Hepatocyte (in vitro differentiated cells): Measurements from ENCODE around the gene CORO7. TPM values are rescaled to one million over a fixed set of nuclear protein-coding genes. Genes with fewer than 3 reads are reported as not detected.
A peak's percentile ranks its signal among the peaks of the same experiment; 100 is the strongest.

Experiments used
- DNase-seq: peaks from one replicate; pipeline ENCODE4 v3.0.0-alpha.2; 2016; ENCODE audit warnings: low spot score
- H2AFZ ChIP-seq: fragments of 200-600 bp; sonication (generic); 2 replicates; pipeline ENCODE4 v1.6.0; 2016; ENCODE audit warnings: antibody characterized with exemption, mild to moderate bottlenecking
- H3K27ac ChIP-seq: fragments of 200-600 bp; sonication (generic); 2 replicates; pipeline ENCODE4 v1.5.1; 2016; ENCODE audit warnings: mild to moderate bottlenecking
- H3K27me3 ChIP-seq: fragments of 200-600 bp; sonication (generic); 2 replicates; pipeline ENCODE4 v1.6.1; 2016
- H3K36me3 ChIP-seq: fragments of 200-600 bp; sonication (generic); replicated peaks from 2 replicates; pipeline ENCODE4 v1.5.1; 2016; ENCODE audit warnings: low read depth; ENCODE audit not compliant: insufficient read depth
- H3K4me1 ChIP-seq: fragments of 200-600 bp; sonication (generic); 2 replicates; pipeline ENCODE4 v1.5.1; 2016; ENCODE audit warnings: mild to moderate bottlenecking, moderate library complexity; ENCODE audit not compliant: insufficient read depth
- H3K4me2 ChIP-seq: fragments of 200-600 bp; sonication (generic); 2 replicates; pipeline ENCODE4 v1.6.0; 2016
- H3K4me3 ChIP-seq: fragments of 200-600 bp; sonication (generic); 2 replicates; pipeline ENCODE4 v1.5.1; 2016; ENCODE audit warnings: mild to moderate bottlenecking
- H3K79me2 ChIP-seq: fragments of 200-600 bp; sonication (generic); 2 replicates; pipeline ENCODE4 v1.6.0; 2017; ENCODE audit warnings: mild to moderate bottlenecking
- H3K9me2 ChIP-seq: fragments of 200-600 bp; sonication (generic); replicated peaks from 2 replicates; pipeline ENCODE4 v1.6.0; 2017; ENCODE audit warnings: mild to moderate bottlenecking; ENCODE audit not compliant: insufficient read depth
- H3K9me3 ChIP-seq: fragments of 200-600 bp; sonication (generic); 2 replicates; pipeline ENCODE4 v1.5.1; 2016; ENCODE audit warnings: low read depth, mild to moderate bottlenecking
- H4K20me1 ChIP-seq: fragments of 200-600 bp; sonication (generic); 2 replicates; pipeline ENCODE4 v1.6.0; 2016; ENCODE audit warnings: mild to moderate bottlenecking; ENCODE audit not compliant: insufficient read depth, poor library complexity, severe bottlenecking
- EZH2 ChIP-seq: fragments of 200-600 bp; sonication (generic); IDR thresholded peaks from 2 replicates; pipeline ENCODE4 v1.6.1; 2016; ENCODE audit warnings: antibody characterized with exemption, mild to moderate bottlenecking, borderline replicate concordance
- EZH2phosphoT487 ChIP-seq: fragments of 200-600 bp; sonication (generic); IDR thresholded peaks from one replicate; pipeline ENCODE4 v1.6.1; 2018; ENCODE audit warnings: antibody characterized with exemption, mild to moderate bottlenecking, low read depth, moderate library complexity; ENCODE audit not compliant: unreplicated experiment, severe bottlenecking
- WGBS: methylation state at CpG from one replicate; pipeline ENCODE4 v1.1.6; 2016; ENCODE audit warnings: low lambda C conversion rate; ENCODE audit errors: missing lambda C conversion rate; 5-methylcytosine and 5-hydroxymethylcytosine counted together
- polyA plus RNA-seq: library from polyadenylated mRNA; unstranded; fragments of >200 nt; fragmentation: Nextera tagmentation; extraction: Ambion mirVana; gene quantifications from 2 replicates; pipeline ENCODE4 v1.2.1, GENCODE V29; 2016
- total RNA-seq: library from RNA; depleted of rRNA; stranded (reverse); fragments of >200 nt; gene quantifications from 2 replicates; pipeline ENCODE4 v1.2.3, GENCODE V29; 2014
- TF ChIP-seq, protein P1 (sequence below): fragments of 200-600 bp; sonication (generic); IDR thresholded peaks from 2 replicates; pipeline ENCODE4 v1.5.1; 2016; ENCODE audit warnings: antibody characterized with exemption, mild to moderate bottlenecking; ENCODE audit not compliant: poor library complexity

CORO7 gene
- total and polyA plus RNA-seq, 2 experiments from 2014 or later = 18.2 to 33.3 TPM

DNA sequence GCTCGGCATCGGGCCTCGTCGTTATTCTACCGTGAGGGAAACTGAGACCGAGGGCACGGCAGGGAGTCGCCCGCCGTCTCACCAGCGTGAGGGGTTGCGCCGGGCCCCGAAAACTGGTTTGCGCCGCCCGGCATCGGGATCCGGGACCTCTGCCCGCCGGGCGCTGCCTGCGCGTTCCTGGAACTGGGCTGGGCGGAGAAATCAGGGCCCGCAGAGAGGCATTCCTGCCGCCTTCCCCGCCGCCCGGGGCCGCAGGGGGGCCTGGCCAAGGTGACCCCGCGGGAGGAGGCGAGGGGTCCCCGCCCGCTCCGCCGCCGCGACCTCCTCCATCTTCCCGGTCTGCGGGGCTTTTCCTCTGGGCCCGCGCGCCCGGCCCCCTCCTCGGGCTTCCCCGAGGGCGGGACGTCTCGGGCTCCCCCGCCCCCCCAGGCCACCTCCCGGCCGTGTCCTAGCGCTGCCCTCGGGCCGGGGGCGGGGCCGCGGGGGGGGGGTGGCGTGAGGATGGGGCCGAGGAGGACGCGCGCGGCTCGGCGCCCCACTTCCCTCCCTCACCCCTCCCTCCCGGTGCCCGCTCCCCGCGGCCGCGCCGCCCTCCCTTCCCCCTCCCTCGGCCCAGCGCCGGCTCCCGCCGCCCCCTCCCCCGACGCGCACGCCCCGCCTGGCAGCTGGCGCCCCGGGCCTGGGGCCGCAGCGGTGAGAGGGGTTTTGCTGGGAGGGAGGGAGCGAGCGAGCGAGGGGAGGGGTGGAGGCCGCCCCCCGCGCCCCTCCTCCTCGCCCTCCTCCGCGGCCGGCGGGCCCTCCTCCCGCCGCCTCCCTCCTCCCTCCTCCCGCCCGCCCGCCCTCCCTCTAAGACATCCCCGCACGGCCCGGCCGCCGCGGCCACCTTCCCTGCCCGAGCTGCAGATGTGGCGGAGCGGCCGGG is 100.9 kb downstream of the CORO7 start, which contains the start of gene GLIS2:
Gene GLIS2, plus strand, starts transcription at position 882 of the 922 bp plus-strand sequence. CDS start 16,214 bp downstream, outside the sequence.
- Histone ChIP-seq H3K27ac (peak within 1 kb of the TSS; percentile 98), H3K4me1 (peaks cover 40% of the 10 kb centered on the region), H3K27me3 (no peaks in the 10 kb centered on the region), H3K4me2 (peak within 1 kb of the TSS; percentile 97), H2AFZ (peak within 1 kb of the TSS; percentile 64), H3K9me2 (no peaks in the 10 kb centered on the region), H3K79me2 (peaks cover 45% of the 10 kb centered on the region), H3K9me3 (no peaks in the 10 kb centered on the region), H4K20me1 (peaks cover 35% of the 10 kb centered on the region), H3K36me3 (no peaks in the 10 kb centered on the region), H3K4me3 (peak within 1 kb of the TSS; percentile 86)
- DNase-seq = peak; percentile 95
- TF ChIP-seq, protein P1, sequence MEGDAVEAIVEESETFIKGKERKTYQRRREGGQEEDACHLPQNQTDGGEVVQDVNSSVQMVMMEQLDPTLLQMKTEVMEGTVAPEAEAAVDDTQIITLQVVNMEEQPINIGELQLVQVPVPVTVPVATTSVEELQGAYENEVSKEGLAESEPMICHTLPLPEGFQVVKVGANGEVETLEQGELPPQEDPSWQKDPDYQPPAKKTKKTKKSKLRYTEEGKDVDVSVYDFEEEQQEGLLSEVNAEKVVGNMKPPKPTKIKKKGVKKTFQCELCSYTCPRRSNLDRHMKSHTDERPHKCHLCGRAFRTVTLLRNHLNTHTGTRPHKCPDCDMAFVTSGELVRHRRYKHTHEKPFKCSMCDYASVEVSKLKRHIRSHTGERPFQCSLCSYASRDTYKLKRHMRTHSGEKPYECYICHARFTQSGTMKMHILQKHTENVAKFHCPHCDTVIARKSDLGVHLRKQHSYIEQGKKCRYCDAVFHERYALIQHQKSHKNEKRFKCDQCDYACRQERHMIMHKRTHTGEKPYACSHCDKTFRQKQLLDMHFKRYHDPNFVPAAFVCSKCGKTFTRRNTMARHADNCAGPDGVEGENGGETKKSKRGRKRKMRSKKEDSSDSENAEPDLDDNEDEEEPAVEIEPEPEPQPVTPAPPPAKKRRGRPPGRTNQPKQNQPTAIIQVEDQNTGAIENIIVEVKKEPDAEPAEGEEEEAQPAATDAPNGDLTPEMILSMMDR = no peak
- TF ChIP-seq EZH2 (no peak), EZH2phosphoT487 (no peak)
- WGBS = under 1% methylated on average over 35 of the region's 115 CpGs

DNA sequence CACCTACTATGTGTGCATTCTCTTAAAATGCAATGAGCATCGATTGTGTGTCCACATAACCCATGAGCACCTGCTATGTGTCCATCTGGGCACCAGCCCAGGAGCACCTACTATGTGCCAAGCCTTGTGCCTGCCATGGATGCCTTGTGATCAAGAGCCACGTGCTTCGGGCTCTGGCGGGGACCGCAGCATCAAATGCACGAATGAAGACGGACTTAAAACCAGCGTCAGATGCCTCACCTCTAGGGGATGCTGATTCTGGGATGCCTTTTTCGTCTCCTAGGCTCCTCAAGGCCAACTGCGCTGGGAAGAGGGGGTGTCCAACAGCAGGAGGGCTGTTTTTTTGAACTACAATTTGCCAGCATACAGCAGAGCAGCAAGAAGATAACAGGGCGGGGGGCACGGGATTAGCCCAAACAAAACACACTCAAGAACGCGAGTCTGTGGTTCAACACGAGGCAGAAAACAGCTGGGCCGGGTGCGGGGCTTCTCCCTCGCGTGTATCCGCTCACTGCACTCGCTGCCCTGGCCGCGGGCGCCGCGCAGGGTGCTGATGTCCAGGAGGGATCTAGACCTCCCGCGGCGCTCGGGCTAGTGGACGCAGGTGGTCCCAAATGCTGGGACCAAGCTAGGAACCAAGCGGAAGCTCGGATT is 101.7 kb downstream of the CORO7 start:
- H4K20me1 ChIP-seq = peaks cover 27% of the 10 kb centered on the region
- peak overlapping the region; percentile 64 for H2AFZ ChIP-seq
- no peaks in the 10 kb centered on the region for H3K9me3 ChIP-seq
- no peaks in the 10 kb centered on the region for H3K9me2 ChIP-seq
- no peaks in the 10 kb centered on the region for H3K27me3 ChIP-seq
- H3K79me2 ChIP-seq = peaks cover 38% of the 10 kb centered on the region
- peaks cover 39% of the 10 kb centered on the region for H3K4me1 ChIP-seq
- 5% methylated on average over 33 of the region's 33 CpGs for WGBS
- DNase-seq = peak; percentile 65
- peak overlapping the region; percentile 41 for H3K4me3 ChIP-seq
- no peaks in the 10 kb centered on the region for H3K36me3 ChIP-seq
- TF ChIP-seq EZH2phosphoT487 (no peak), EZH2 (no peak)
- TF ChIP-seq, protein P1 = no peak
- H3K27ac ChIP-seq = peak overlapping the region; percentile 98
- peak overlapping the region; percentile 94 for H3K4me2 ChIP-seq

DNA sequence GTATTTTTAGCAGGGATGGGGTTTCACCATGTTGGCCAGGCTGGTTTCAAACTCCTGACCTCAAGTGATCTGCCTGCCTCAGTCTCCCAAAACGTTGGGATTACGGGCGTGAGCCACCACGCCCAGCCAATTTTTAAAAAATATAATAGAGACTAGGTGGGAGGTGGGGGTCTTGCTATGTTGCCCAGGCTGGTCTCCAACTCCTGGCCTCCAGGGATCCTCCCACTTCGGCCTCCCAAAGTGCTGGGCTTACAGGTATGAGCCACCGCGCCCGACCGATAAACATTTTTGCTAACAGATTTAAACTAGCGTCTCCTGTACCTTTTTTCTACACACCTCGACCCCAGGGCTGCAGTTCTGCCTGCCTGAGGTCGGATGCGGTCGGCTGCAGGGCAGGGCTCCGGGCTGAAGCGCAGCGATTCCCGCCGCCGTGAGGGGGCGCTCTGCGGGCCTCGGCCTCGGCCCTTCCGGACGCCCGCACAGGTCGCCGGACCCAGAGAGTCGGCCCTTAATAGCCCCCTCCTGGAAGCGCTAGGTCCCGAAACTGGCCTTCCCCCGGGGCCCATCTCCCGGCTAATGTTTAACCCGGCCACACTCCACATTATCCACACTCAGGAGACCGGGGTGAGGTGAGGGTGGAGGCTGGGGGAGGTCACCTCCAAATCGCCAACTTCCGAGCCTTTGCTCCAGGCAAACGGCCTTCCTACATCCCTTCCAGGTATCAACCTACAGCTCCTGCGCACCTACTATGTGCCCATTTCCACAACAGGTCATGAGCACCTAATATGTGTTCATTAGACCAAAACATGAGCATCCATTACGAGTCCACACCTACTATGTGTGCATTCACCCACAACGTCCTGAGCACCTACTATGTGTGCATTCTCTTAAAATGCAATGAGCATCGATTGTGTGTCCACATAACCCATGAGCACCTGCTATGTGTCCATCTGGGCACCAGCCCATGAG is 102.5 kb downstream of the CORO7 start:
- Histone ChIP-seq H3K27ac (peak overlapping the region; percentile 98), H3K9me2 (no peaks in the 10 kb centered on the region), H4K20me1 (peaks cover 19% of the 10 kb centered on the region), H2AFZ (no peak overlapping the region), H3K4me2 (peak overlapping the region; percentile 94), H3K4me1 (peaks cover 33% of the 10 kb centered on the region), H3K79me2 (peaks cover 29% of the 10 kb centered on the region), H3K36me3 (no peaks in the 10 kb centered on the region), H3K4me3 (no peak overlapping the region), H3K27me3 (no peaks in the 10 kb centered on the region), H3K9me3 (no peaks in the 10 kb centered on the region)
- peak; percentile 89 for DNase-seq
- TF ChIP-seq, protein P1 = peak; percentile 79
- TF ChIP-seq EZH2phosphoT487 = no peak
- 21% methylated on average over 43 of the region's 43 CpGs for WGBS
